ENCODE results near the gene TMEM43. TPM values are rescaled to one million over a fixed set of nuclear protein-coding genes. Genes with fewer than 3 reads are reported as not detected.

TMEM43 gene
- total RNA-seq, 1 donor from 2014 or later: 86.3 TPM

- Histone ChIP-seq H3K27me3 (no peaks in the 10 kb centered on the region), H3K9me3 (no peaks in the 10 kb centered on the region), H3K4me1 (peaks cover 27% of the 10 kb centered on the region), H3K36me3 (peaks cover 89% of the 10 kb centered on the region), H3K4me3 (no peak overlapping the region), H3K27ac (no peak overlapping the region)
- DNase-seq: no peak
- no peak for ATAC-seq
- intact Hi-C loops (cut with DNase I): no loop called here
- TF ChIP-seq CTCF (IDR thresholded peaks at IDR 0.05): no peak
Measured at GRCh38 chr3:14138109-14138877, 13.4 kb downstream of the TMEM43 start.

GRCh38 chr3:14138878-14139655 is 14.2 kb downstream of the TMEM43 start:
- Histone ChIP-seq H3K4me1 (peaks cover 35% of the 10 kb centered on the region), H3K27ac (no peak overlapping the region), H3K36me3 (peaks cover 81% of the 10 kb centered on the region), H3K27me3 (no peaks in the 10 kb centered on the region), H3K9me3 (no peaks in the 10 kb centered on the region), H3K4me3 (no peak overlapping the region)
- TF ChIP-seq CTCF (IDR thresholded peaks at IDR 0.05): no peak
- DNase-seq (no peak), ATAC-seq (no peak)
- intact Hi-C loops (cut with DNase I): no loop called here

GRCh38 chr3:14139771-14140170 is 14.9 kb downstream of the TMEM43 start:
- intact Hi-C loops (cut with DNase I): no loop called here
- Histone ChIP-seq H3K36me3 (peaks cover 74% of the 10 kb centered on the region), H3K4me3 (no peak overlapping the region), H3K27ac (no peak overlapping the region), H3K9me3 (no peaks in the 10 kb centered on the region), H3K4me1 (peaks cover 39% of the 10 kb centered on the region), H3K27me3 (no peaks in the 10 kb centered on the region)
- no peak for TF ChIP-seq CTCF (IDR thresholded peaks at IDR 0.05)
- ATAC-seq (no peak), DNase-seq (no peak)

GRCh38 chr3:14140668-14141067 is 15.8 kb downstream of the TMEM43 start:
- Histone ChIP-seq H3K9me3 (no peaks in the 10 kb centered on the region), H3K27ac (no peak overlapping the region), H3K4me1 (peaks cover 48% of the 10 kb centered on the region), H3K27me3 (no peaks in the 10 kb centered on the region), H3K36me3 (peaks cover 69% of the 10 kb centered on the region), H3K4me3 (no peak overlapping the region)
- TF ChIP-seq CTCF (IDR thresholded peaks at IDR 0.05): no peak
- intact Hi-C loops (cut with DNase I): no loop called here
- no peak for ATAC-seq
- no peak for DNase-seq

GRCh38 chr3:14141144-14141543 is 16.3 kb downstream of the TMEM43 start:
- intact Hi-C loops (cut with DNase I): no loop called here
- no peak for TF ChIP-seq CTCF (IDR thresholded peaks at IDR 0.05)
- Histone ChIP-seq H3K36me3 (peaks cover 69% of the 10 kb centered on the region), H3K4me3 (no peak overlapping the region), H3K4me1 (peaks cover 53% of the 10 kb centered on the region), H3K9me3 (no peaks in the 10 kb centered on the region), H3K27me3 (no peaks in the 10 kb centered on the region), H3K27ac (peak overlapping the region; percentile 96)
- no peak for ATAC-seq
- DNase-seq: no peak
